ENCODE results near the gene MC3R. TPM values are rescaled to one million over a fixed set of nuclear protein-coding genes. Genes with fewer than 3 reads are reported as not detected.

MC3R gene
- total and polyA plus RNA-seq, 4 donors = not detected

DNA sequence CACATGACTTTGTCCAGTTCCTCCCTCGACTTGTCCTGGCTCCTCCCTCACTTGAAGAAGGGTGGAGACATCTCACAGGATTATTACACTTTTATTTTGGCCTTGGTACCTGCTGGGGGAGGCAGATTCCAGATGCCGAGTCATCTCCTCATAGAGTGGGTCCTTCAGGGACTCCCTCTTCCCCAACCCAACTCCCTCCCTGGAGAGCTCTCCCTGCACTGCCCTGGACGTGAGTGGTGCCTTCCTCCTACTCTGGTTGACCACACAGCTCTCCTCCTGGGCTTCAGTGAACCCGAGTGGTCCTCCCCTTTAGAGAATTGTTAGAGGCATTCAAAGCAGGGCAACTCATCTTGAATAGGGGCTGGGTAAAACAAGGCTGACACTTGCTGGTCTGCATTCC, 40.9 kb upstream of the MC3R start:
- WGBS = 52% methylated on average over 4 of the region's 4 CpGs
- TF ChIP-seq EGR1 (IDR thresholded peaks at IDR 0.05; ENCODE audit: low read depth in 2 of 2) = no peak
- TF ChIP-seq HNF4A (conservative IDR thresholded peaks at IDR 0.05) = no peak
- no peak for TF ChIP-seq HNF4G (IDR thresholded peaks at IDR 0.05)
- TF ChIP-seq, protein P1, sequence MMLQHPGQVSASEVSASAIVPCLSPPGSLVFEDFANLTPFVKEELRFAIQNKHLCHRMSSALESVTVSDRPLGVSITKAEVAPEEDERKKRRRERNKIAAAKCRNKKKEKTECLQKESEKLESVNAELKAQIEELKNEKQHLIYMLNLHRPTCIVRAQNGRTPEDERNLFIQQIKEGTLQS (IDR thresholded peaks at IDR 0.05) = no peak
- no peaks in the 10 kb centered on the region for H3K27me3 ChIP-seq (ENCODE audit: control insufficient read depth in 4 of 4, insufficient read depth in 4 of 4, low read length in 3 of 4)

DNA sequence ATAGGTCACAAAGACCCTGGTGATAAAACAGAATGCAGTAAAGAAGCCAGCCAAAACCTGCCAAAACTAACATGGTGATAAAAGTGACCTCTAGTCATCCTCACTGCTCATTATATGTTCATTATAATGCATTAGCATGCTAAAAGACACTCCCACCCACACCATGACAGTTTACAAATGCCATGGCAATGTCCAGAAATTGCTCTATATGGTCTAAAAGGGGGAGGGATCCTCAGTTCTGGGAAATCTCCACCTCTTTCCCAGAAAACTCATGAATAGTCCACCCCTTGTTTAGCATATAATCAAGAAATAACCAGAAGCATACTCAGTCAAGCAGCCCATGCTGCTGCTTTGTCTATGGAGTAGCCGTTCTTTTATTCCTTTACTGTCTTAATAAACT, 40.4 kb upstream of the MC3R start:
- H3K36me3 ChIP-seq (ENCODE audit: control insufficient read depth in 4 of 4, insufficient read depth in 3 of 4, low read depth in 1 of 4, low read length in 3 of 4) = no peaks in the 10 kb centered on the region
- DNase-seq (ENCODE audit: low spot score) = no peak
- WGBS = 86% methylated on average over 1 of the region's 1 CpG
- no peaks in the 10 kb centered on the region for H3K4me1 ChIP-seq (ENCODE audit: control insufficient read depth in 4 of 4, insufficient read depth in 4 of 4, low read length in 3 of 4)
- no peaks in the 10 kb centered on the region for H3K27me3 ChIP-seq (ENCODE audit: control insufficient read depth in 4 of 4, insufficient read depth in 4 of 4, low read length in 3 of 4)
- H3K4me3 ChIP-seq (ENCODE audit: low read depth in 1 of 3, low read length in 3 of 3) = no peak overlapping the region
- H3K9me3 ChIP-seq (ENCODE audit: control insufficient read depth in 4 of 4, low read length in 3 of 4) = no peaks in the 10 kb centered on the region
- H3K27ac ChIP-seq (ENCODE audit: low read depth in 1 of 2, low read length in 2 of 2) = no peak overlapping the region
- TF ChIP-seq TAF1 (conservative IDR thresholded peaks at IDR 0.05) = no peak
- TF ChIP-seq, protein P2, sequence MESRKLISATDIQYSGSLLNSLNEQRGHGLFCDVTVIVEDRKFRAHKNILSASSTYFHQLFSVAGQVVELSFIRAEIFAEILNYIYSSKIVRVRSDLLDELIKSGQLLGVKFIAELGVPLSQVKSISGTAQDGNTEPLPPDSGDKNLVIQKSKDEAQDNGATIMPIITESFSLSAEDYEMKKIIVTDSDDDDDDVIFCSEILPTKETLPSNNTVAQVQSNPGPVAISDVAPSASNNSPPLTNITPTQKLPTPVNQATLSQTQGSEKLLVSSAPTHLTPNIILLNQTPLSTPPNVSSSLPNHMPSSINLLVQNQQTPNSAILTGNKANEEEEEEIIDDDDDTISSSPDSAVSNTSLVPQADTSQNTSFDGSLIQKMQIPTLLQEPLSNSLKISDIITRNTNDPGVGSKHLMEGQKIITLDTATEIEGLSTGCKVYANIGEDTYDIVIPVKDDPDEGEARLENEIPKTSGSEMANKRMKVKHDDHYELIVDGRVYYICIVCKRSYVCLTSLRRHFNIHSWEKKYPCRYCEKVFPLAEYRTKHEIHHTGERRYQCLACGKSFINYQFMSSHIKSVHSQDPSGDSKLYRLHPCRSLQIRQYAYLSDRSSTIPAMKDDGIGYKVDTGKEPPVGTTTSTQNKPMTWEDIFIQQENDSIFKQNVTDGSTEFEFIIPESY (IDR thresholded peaks at IDR 0.05) = no peak
- TF ChIP-seq HNF4G (IDR thresholded peaks at IDR 0.05) = no peak
- TF ChIP-seq HNF4A (conservative IDR thresholded peaks at IDR 0.05) = no peak
- no peak for TF ChIP-seq SP1 (IDR thresholded peaks at IDR 0.05)
- no peak for TF ChIP-seq GABPA (IDR thresholded peaks at IDR 0.05 in 1 of 2, conservative IDR thresholded peaks at IDR 0.05 in 1 of 2)
- TF ChIP-seq EGR1 (IDR thresholded peaks at IDR 0.05; ENCODE audit: low read depth in 2 of 2) = no peak
- no peak for TF ChIP-seq NR2F2 (IDR thresholded peaks at IDR 0.05)
- no peak for TF ChIP-seq FOXA2 (IDR thresholded peaks at IDR 0.05)
- no peak for TF ChIP-seq FOXA1 (IDR thresholded peaks at IDR 0.05)
- H3K9ac ChIP-seq (ENCODE audit: low read depth in 1 of 2, low read length in 2 of 2) = no peak overlapping the region

More for the DNA sequence above, 40.9 kb upstream of the MC3R start:
- H3K27ac ChIP-seq (ENCODE audit: low read depth in 1 of 2, low read length in 2 of 2) = no peak overlapping the region
- no peak overlapping the region for H3K4me3 ChIP-seq (ENCODE audit: low read depth in 1 of 3, low read length in 3 of 3)
- H3K9me3 ChIP-seq (ENCODE audit: control insufficient read depth in 4 of 4, low read length in 3 of 4) = no peaks in the 10 kb centered on the region
- no peaks in the 10 kb centered on the region for H3K4me1 ChIP-seq (ENCODE audit: control insufficient read depth in 4 of 4, insufficient read depth in 4 of 4, low read length in 3 of 4)
- H3K9ac ChIP-seq (ENCODE audit: low read depth in 1 of 2, low read length in 2 of 2) = no peak overlapping the region
- no peak for DNase-seq (ENCODE audit: low spot score)
- H3K36me3 ChIP-seq (ENCODE audit: control insufficient read depth in 4 of 4, insufficient read depth in 3 of 4, low read depth in 1 of 4, low read length in 3 of 4) = no peaks in the 10 kb centered on the region

DNA sequence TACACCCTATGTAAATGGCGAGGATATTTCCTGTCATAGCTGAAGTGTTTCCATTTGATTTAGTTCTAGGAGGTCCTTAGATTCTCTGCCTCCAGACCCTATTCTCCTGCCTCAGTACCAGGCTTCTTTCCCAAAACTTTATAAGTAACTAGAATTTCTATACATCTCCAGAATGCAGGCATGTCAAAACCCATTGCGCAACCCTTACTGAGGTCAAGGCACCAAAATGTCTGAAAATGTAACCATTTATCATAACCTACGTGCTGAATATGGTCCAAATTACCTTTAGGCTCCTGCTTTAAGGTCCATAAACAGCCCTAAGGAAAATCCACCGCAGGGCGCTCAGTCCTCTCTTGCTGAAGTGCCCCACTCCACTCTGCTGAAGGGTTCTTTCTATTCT, 37.5 kb upstream of the MC3R start:
- Histone ChIP-seq H3K4me1 (ENCODE audit: control insufficient read depth in 4 of 4, insufficient read depth in 4 of 4, low read length in 3 of 4) (no peaks in the 10 kb centered on the region), H3K36me3 (ENCODE audit: control insufficient read depth in 4 of 4, insufficient read depth in 3 of 4, low read depth in 1 of 4, low read length in 3 of 4) (no peaks in the 10 kb centered on the region), H3K27me3 (ENCODE audit: control insufficient read depth in 4 of 4, insufficient read depth in 4 of 4, low read length in 3 of 4) (peaks cover 0 to 3% (median 0%) of the 10 kb centered on the region in 4 donors), H3K9me3 (ENCODE audit: control insufficient read depth in 4 of 4, low read length in 3 of 4) (no peaks in the 10 kb centered on the region), H3K9ac (ENCODE audit: low read depth in 1 of 2, low read length in 2 of 2) (no peak overlapping the region), H3K27ac (ENCODE audit: low read depth in 1 of 2, low read length in 2 of 2) (no peak overlapping the region), H3K4me3 (ENCODE audit: low read depth in 1 of 3, low read length in 3 of 3) (no peak overlapping the region)
- 75% methylated on average over 5 of the region's 5 CpGs for WGBS
- TF ChIP-seq NR2F2 (IDR thresholded peaks at IDR 0.05) (no peak), SP1 (IDR thresholded peaks at IDR 0.05) (no peak), MAX (IDR thresholded peaks at IDR 0.05) (no peak), REST (IDR thresholded peaks at IDR 0.05) (no peak), JUND (IDR thresholded peaks at IDR 0.05) (no peak), YY1 (IDR thresholded peaks at IDR 0.05) (no peak), FOXA1 (IDR thresholded peaks at IDR 0.05) (no peak), RXRA (IDR thresholded peaks at IDR 0.05) (no peak), FOXA2 (IDR thresholded peaks at IDR 0.05) (no peak), HNF4G (IDR thresholded peaks at IDR 0.05) (no peak)
- TF ChIP-seq, protein P3, sequence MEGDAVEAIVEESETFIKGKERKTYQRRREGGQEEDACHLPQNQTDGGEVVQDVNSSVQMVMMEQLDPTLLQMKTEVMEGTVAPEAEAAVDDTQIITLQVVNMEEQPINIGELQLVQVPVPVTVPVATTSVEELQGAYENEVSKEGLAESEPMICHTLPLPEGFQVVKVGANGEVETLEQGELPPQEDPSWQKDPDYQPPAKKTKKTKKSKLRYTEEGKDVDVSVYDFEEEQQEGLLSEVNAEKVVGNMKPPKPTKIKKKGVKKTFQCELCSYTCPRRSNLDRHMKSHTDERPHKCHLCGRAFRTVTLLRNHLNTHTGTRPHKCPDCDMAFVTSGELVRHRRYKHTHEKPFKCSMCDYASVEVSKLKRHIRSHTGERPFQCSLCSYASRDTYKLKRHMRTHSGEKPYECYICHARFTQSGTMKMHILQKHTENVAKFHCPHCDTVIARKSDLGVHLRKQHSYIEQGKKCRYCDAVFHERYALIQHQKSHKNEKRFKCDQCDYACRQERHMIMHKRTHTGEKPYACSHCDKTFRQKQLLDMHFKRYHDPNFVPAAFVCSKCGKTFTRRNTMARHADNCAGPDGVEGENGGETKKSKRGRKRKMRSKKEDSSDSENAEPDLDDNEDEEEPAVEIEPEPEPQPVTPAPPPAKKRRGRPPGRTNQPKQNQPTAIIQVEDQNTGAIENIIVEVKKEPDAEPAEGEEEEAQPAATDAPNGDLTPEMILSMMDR (IDR thresholded peaks at IDR 0.05; ENCODE audit: low read depth, low read length, missing input control) = no peak
- TF ChIP-seq, protein P2 (IDR thresholded peaks at IDR 0.05) = no peak
- TF ChIP-seq, protein P1 (IDR thresholded peaks at IDR 0.05) = no peak
- no peak for DNase-seq (ENCODE audit: low spot score)
